HPDE6-E6E7 (cell line): ENCODE results near the gene ZCCHC14.

Experiments used
- DNase-seq: peaks from one replicate; pipeline ENCODE4 v3.0.0; 2011; ENCODE audit warnings: missing footprints; ENCODE audit errors: extremely low spot score

Gene ZCCHC14

GRCh38 chr16:87432330-87432915 lies 60.4 kb downstream of the ZCCHC14 start:
- DNase-seq, result no peak

DNA sequence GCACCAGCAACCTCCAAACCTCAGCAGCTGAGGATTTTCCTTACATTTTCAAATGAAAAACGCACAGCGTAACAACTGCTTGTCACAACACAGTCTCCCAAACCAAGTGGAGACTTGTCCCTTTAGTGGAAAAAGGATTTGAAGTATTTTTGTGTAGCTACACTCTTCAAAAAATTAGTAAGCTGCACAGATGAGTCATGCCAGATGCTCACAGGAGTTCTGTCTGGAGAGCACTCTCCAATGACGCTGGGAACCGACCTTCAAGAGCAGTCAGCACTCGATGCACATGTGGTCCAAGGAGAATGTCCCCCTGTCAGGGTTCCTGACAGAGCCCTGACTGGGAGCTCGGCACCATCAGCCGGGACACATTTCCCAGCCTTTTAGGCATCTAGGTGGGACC lies 60.9 kb downstream of the ZCCHC14 start:
- peak; percentile 62 for DNase-seq

GRCh38 chr16:87426423-87427215 lies 66.2 kb downstream of the ZCCHC14 start:
- no peak for DNase-seq

- DNase-seq, result no peak
These were observed 66.9 kb downstream of the ZCCHC14 start for GRCh38 chr16:87425941-87426340.

GRCh38 chr16:87424266-87424665 lies 68.6 kb downstream of the ZCCHC14 start:
- no peak for DNase-seq

DNA sequence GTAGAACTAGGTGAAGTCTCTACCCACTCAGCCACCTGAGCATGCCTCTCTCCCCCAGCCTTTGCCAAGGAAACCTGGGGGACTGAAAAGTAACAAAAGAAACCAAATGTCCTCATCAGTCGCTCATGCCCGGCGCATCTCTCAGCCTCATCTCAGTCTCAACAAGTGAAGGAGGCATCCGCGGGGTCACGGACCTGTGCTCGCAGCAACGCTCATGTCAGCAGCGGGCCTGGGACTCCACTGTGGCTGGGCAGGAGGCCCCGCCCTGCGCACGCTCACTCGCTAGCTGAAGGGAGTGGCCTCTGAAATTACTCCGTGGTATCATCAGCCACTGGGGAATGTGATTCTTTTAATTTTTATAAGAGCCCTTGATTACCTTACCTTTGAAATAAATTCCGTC lies 69.4 kb downstream of the ZCCHC14 start:
- DNase-seq, result no peak

GRCh38 chr16:87422106-87422505 lies 70.7 kb downstream of the ZCCHC14 start:
- DNase-seq, result no peak

GRCh38 chr16:87421003-87421912 lies 71.6 kb downstream of the ZCCHC14 start:
- DNase-seq, result no peak

DNA sequence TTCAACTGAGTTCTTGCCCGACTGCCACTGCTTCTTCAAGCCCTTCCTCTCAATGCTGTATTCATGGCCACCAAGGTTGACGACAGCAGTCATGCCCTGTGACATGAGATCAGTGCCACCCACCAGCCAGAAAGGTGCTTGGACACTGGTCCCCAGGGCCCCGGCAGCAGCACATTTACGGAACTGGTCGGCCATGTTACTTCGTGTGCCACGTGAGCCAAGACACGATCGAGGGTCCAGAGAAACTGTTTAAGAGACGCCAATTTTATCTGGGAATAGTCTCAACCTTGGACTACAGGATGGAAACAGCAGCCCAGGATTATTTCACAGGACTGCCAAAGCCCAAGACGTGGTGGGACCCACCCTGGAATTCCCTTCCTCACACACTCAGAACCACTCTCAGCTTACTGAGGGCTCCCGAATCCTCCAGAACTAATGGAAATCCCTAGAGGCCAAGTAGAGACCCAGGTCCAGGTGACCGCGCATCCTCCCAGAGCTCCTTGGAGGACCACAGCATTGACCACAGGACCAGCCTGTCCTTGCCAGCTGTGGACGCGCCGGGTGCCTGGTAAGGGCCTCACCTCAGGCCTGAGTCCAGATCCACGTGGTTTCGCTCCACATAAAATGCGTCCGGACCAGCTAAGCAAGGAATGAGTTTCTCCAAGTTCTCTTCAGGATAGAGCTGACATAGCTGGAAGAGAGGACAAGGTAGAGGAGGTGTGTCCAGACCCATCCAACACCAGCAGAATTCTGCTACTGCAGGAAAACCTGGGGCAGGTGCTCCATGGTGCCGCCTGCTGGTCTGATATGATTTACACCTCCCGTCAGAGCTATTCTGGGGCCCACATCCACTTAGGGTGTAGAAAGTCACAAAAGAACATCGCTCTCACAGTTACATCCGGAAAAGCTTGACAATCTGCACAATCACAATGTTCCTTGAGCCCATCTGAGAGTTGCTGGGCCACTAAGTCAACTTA lies 72.5 kb downstream of the ZCCHC14 start:
- no peak for DNase-seq

GRCh38 chr16:87418644-87419043 lies 74.2 kb downstream of the ZCCHC14 start:
- DNase-seq, result no peak

DNA sequence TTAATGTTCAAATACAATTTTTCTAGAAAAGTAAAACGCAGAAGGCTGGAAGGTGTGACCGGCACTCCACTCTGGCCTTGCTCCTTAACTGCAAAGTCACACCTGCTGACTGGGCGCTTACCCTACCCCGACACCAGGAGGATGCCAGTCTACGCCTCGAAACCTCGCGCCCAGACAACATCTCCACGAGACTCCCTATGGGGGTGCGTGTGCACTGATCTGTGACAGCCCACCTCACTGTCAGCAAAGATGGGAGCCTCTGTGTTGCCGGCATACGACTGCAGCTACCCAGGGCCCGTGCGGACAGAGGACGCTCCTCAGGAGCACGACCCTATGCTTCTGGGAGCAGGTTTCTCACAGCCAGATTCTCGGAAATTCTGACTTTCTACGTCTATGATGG lies 74.6 kb downstream of the ZCCHC14 start:
- DNase-seq, result no peak

- no peak for DNase-seq
These were observed 75.3 kb downstream of the ZCCHC14 start for GRCh38 chr16:87417528-87417910.

GRCh38 chr16:87416826-87417527 lies 75.8 kb downstream of the ZCCHC14 start:
- DNase-seq, result no peak

DNA sequence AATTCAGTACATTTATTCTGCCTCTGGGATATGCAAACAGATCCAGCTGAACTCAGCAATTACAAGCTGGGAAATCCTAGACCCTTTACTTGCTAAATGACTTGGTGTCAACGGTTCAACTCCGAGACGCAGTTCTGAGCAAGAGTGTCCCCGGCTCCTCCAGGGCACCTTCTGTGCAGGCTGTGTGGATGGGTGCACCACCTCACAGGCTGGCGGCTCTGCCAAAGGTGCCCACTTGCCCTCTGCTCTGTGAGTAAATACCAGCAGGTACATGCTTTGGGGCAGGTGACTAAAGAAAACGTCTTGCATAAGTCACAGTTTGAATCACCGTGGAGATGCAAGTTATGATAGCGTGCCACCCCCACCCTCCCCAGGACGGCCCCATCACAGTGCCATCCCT lies 77.4 kb downstream of the ZCCHC14 start:
- DNase-seq, result no peak

DNA sequence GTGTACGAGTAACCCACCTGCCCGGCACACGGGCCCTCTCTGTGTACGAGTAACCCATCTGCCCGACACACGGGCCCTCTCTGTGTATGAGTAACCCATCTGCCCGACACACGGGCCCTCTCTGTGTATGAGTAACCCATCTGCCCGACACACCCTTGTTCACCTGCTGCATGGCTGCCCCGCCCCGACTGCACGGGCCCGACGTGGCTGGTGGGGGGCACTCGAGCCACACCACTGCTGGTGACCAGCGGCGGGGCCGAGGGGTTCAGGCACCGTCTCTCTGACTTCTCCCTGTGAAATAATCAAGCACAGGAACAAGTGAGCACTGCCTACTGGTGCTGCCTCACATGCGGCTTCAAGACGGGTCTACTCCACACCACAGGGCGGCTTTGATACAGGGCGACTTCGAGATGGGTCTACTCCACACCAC lies 78.6 kb downstream of the ZCCHC14 start:
- no peak for DNase-seq

- no peak for DNase-seq
These were observed 79.8 kb downstream of the ZCCHC14 start for GRCh38 chr16:87412996-87413421.

DNA sequence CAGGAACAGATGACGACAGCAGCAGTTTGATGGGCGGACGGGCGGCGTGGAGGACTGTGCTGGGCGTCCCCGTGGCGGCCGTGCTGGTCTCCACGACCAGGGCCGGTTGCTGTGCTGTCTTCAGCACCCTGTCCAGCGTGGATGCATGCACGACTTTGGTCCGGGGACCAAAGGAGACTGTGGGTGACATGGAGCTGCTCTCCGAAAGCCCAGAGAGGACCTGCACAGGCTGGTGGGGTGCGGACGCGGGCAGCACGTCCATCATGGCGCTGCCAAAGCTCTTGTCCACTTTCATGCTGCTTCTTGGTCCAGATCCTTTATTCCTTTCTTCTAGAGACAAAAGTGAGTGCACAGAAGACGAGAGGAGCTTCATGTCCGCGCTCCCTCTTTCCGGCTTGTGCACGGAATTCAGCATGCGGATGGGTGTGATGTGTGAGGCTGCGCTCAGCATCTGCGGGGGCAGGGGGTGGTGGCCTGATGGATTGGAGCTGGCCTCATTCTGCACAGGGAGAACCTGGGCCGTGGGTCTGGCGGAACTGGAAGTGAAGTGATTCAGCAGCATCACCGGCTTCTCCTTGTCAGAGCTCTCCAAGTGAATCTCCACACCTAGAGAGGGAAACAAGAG lies 80.3 kb downstream of the ZCCHC14 start:
- DNase-seq, result no peak

DNA sequence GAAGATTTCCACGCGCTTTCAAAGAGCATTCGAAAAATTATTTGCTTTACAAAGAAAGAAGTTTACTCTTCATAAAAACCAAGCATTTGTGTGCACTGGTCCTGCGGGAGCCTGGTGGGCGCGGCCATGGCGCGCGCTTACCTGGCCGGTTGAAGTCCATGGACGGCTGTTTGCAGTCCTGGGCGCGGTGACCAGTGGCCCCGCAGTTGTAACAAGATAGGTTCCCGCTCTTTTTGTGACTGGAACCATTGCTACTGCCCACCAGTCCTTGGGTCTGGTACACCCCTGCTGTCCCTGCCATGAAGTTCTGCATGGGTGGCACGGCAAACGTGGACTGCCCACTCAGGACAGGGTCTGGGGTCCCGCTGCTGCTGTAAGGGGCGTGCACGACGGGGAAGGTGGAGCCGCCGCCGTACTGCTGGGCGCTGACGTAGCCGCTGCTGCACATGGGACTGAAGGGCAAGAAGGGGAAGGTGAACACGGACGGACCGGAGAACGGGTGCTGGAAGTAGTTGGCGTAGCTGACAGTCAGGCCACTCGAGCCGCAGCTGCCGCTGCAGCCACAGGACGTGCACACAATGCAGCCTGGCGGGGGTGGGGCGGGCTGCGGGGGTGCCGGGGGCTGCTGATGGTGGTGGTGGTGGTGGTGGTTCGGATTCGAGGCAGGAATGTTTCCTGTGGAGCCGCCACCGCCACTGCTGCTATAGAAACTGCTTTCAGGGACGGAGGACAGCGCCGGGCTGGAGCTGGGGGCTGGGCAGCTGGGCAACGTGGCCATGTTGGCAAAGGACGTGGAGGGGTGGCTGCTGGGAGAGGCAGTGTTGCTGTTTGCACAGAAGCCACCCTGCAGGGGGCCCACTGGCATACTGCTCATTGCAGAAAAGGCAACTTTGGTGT lies 81.2 kb downstream of the ZCCHC14 start:
- no peak for DNase-seq

DNA sequence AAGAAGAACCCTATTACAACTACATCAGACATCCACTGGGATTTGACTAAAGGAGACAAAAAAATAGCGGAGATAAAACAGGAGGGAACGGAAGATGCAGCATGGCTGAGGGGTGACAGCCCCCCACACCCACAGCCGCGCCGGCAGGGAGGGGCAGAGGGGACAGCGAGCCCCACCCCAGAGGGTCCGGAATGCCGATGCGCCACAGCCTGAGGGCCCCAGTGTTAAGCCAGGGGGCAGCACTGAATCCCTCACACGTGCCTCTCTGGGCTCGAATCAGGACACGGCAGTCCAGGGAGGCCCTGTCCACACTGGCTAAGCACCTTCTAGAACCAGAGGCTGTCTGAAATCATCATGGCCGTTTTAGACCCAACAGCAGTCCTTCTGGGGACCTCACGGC lies 81.9 kb downstream of the ZCCHC14 start:
- no peak for DNase-seq
